ENCODE results near the gene NKX1-1. TPM values are rescaled to one million over a fixed set of nuclear protein-coding genes. Genes with fewer than 3 reads are reported as not detected.

Gene NKX1-1
- total RNA-seq, 6 donors from 2014 or later, result not detected

- DNase-seq, result peak in 1 of 2 donors; percentile 62
- no peak for ATAC-seq (ENCODE audit: low FRiP score in 2 of 2)
- 93 to 94% methylated on average over 8 to 16 of the region's 16 CpGs for WGBS, 2 donors
- Histone ChIP-seq H3K36me3 (peaks cover 0 to 69% (median 18%) of the 10 kb centered on the region in 4 donors), H3K4me1 (peaks cover 0 to 11% (median 6%) of the 10 kb centered on the region in 4 donors), H3K27ac (no peak overlapping the region), H3K9me3 (no peaks in the 10 kb centered on the region), H3K27me3 (no peaks in the 10 kb centered on the region), H3K4me3 (no peak overlapping the region)
- TF ChIP-seq, protein P1, sequence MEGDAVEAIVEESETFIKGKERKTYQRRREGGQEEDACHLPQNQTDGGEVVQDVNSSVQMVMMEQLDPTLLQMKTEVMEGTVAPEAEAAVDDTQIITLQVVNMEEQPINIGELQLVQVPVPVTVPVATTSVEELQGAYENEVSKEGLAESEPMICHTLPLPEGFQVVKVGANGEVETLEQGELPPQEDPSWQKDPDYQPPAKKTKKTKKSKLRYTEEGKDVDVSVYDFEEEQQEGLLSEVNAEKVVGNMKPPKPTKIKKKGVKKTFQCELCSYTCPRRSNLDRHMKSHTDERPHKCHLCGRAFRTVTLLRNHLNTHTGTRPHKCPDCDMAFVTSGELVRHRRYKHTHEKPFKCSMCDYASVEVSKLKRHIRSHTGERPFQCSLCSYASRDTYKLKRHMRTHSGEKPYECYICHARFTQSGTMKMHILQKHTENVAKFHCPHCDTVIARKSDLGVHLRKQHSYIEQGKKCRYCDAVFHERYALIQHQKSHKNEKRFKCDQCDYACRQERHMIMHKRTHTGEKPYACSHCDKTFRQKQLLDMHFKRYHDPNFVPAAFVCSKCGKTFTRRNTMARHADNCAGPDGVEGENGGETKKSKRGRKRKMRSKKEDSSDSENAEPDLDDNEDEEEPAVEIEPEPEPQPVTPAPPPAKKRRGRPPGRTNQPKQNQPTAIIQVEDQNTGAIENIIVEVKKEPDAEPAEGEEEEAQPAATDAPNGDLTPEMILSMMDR (IDR thresholded peaks at IDR 0.05), result no peak
- TF ChIP-seq POLR2AphosphoS5 (IDR thresholded peaks at IDR 0.05), result no peak
- no peak for TF ChIP-seq POLR2A (IDR thresholded peaks at IDR 0.05)
- no peak for TF ChIP-seq EP300 (IDR thresholded peaks at IDR 0.05)
These were observed 46.3 kb downstream of the NKX1-1 start for GRCh38 chr4:1359976-1360375.

- no peak for DNase-seq
- Histone ChIP-seq H3K4me3 (no peak overlapping the region), H3K27me3 (no peaks in the 10 kb centered on the region), H3K4me1 (peaks cover 0 to 6% (median 0%) of the 10 kb centered on the region in 4 donors), H3K27ac (no peak overlapping the region), H3K36me3 (peaks cover 0 to 71% (median 23%) of the 10 kb centered on the region in 4 donors), H3K9me3 (no peaks in the 10 kb centered on the region)
- 94 to 95% methylated on average over 14 of the region's 14 CpGs for WGBS, 2 donors
- ATAC-seq (ENCODE audit: low FRiP score in 2 of 2), result no peak
- TF ChIP-seq POLR2AphosphoS5 (IDR thresholded peaks at IDR 0.05), result no peak
- TF ChIP-seq POLR2A (IDR thresholded peaks at IDR 0.05), result no peak
- no peak for TF ChIP-seq EP300 (IDR thresholded peaks at IDR 0.05)
- TF ChIP-seq, protein P1 (IDR thresholded peaks at IDR 0.05), result no peak
These were observed 47.1 kb downstream of the NKX1-1 start for GRCh38 chr4:1359144-1359501.

DNA sequence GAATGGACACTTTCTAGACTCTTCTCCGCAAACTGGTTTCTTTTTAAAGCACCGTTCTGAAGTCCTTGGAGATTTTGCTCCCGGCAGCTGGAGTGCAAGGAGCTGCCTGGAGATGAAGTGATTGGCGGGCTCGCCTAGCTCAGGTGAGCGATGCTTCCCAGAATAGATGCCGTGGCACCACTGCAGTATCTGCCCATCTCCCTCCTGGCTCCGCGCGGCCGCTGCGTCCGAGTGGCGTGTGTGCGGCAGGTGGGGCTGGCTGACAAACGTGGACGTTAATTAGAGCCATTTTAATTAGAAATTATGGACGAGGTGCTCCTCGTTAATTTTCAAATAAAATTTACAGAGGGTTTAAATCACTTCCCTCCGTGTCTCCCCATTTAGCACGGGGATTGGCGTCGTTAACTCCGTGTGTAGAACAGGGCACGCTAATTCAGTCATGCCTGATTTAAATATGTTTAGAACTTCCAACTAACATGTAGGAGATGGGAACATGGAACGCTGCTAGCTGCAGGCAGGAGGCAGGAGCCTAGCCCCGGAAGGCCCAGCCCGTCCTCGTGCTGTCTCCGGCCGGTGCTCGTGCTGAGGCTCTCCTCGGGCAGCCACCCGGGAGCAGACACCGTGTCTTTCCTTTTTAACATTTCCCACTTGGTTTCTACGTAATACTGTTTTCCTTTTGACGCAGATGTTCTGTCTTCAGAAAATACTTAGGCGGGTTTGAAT is 47.7 kb downstream of the NKX1-1 start:
- WGBS, 2 donors, result 95 to 96% methylated on average over 38 of the region's 38 CpGs
- Histone ChIP-seq H3K36me3 (peaks cover 0 to 76% (median 28%) of the 10 kb centered on the region in 4 donors), H3K27me3 (no peaks in the 10 kb centered on the region), H3K27ac (no peak overlapping the region), H3K9me3 (no peaks in the 10 kb centered on the region), H3K4me3 (no peak overlapping the region), H3K4me1 (peaks cover 0 to 6% (median 0%) of the 10 kb centered on the region in 4 donors)
- TF ChIP-seq, protein P1 (IDR thresholded peaks at IDR 0.05), result no peak
- TF ChIP-seq POLR2AphosphoS5 (IDR thresholded peaks at IDR 0.05), result no peak
- TF ChIP-seq EP300 (IDR thresholded peaks at IDR 0.05), result no peak
- no peak for TF ChIP-seq POLR2A (IDR thresholded peaks at IDR 0.05)
- ATAC-seq (ENCODE audit: low FRiP score in 2 of 2) (no peak), DNase-seq (peak in 1 of 2 donors; percentile 65)

- H3K4me3 ChIP-seq, result no peak overlapping the region
- ATAC-seq (ENCODE audit: low FRiP score in 2 of 2) (peak in 1 of 2 donors; percentile 0), DNase-seq (peak in 1 of 2 donors; percentile 74)
- H3K9me3 ChIP-seq, result no peaks in the 10 kb centered on the region
- no peaks in the 10 kb centered on the region for H3K27me3 ChIP-seq
- H3K4me1 ChIP-seq, result peaks cover 0 to 6% (median 0%) of the 10 kb centered on the region in 4 donors
- H3K36me3 ChIP-seq, result peaks cover 0 to 86% (median 37%) of the 10 kb centered on the region in 4 donors
- no peak for TF ChIP-seq EP300 (IDR thresholded peaks at IDR 0.05)
- no peak for TF ChIP-seq POLR2AphosphoS5 (IDR thresholded peaks at IDR 0.05)
- TF ChIP-seq, protein P1 (IDR thresholded peaks at IDR 0.05), result no peak
- no peak for TF ChIP-seq POLR2A (IDR thresholded peaks at IDR 0.05)
- H3K27ac ChIP-seq, result no peak overlapping the region
- 85 to 94% methylated on average over 5 to 15 of the region's 27 CpGs for WGBS, 2 donors
These were observed 48.6 kb downstream of the NKX1-1 start for GRCh38 chr4:1357356-1358248.
